ENCODE results near the gene SLC38A8. TPM values are rescaled to one million over a fixed set of nuclear protein-coding genes. Genes with fewer than 3 reads are reported as not detected.

Gene SLC38A8
- total and polyA plus RNA-seq, 8 donors: 0.14 to 0.49 (median 0.34) TPM; not detected in 4

- no peak for TF ChIP-seq CTCF (IDR thresholded peaks at IDR 0.05)
- peak in 1 of 6 donors; percentile 26 for DNase-seq
- Histone ChIP-seq H3K4me1 (no peaks in the 10 kb centered on the region), H3K27me3 (no peaks in the 10 kb centered on the region), H3K27ac (no peak overlapping the region), H3K9me3 (no peaks in the 10 kb centered on the region), H3K4me3 (no peak overlapping the region), H3K36me3 (no peaks in the 10 kb centered on the region)
- intact Hi-C loops (cut with DNase I): no loop called here
- FAIRE-seq: no peak
- whole genome bisulfite sequencing, 2 donors: 90 to 95% methylated on average over 6 of the region's 6 CpGs
- no peak for ATAC-seq
Observed at GRCh38 chr16:83977056-83977815, 65.4 kb downstream of the SLC38A8 start.

GRCh38 chr16:83975590-83976260 lies 66.9 kb downstream of the SLC38A8 start:
- H3K36me3 ChIP-seq: no peaks in the 10 kb centered on the region
- DNase-seq: peak in 1 of 6 donors; percentile 44
- 81 to 83% methylated on average over 15 of the region's 15 CpGs for WGBS, 2 donors
- H3K27ac ChIP-seq: no peak overlapping the region
- FAIRE-seq: no peak
- no peaks in the 10 kb centered on the region for H3K9me3 ChIP-seq
- no peaks in the 10 kb centered on the region for H3K4me1 ChIP-seq
- intact Hi-C loops (cut with DNase I): no loop called here
- ATAC-seq: no peak
- no peak overlapping the region for H3K4me3 ChIP-seq
- no peaks in the 10 kb centered on the region for H3K27me3 ChIP-seq
- no peak for TF ChIP-seq CTCF (IDR thresholded peaks at IDR 0.05)

GRCh38 chr16:83974475-83974874 lies 68.1 kb downstream of the SLC38A8 start:
- no peak for FAIRE-seq
- intact Hi-C loops (cut with DNase I): no loop called here
- WGBS, 2 donors: 65 to 69% methylated on average over 7 of the region's 7 CpGs

GRCh38 chr16:83973581-83974385 lies 68.8 kb downstream of the SLC38A8 start:
- intact Hi-C loops (cut with DNase I): no loop called here
- FAIRE-seq: no peak
- 80 to 83% methylated on average over 22 of the region's 22 CpGs for WGBS, 2 donors

More at GRCh38 chr16:83974475-83974874, 68.1 kb downstream of the SLC38A8 start:
- DNase-seq (no peak), ATAC-seq (no peak)
- H3K4me1 ChIP-seq: no peaks in the 10 kb centered on the region
- no peak overlapping the region for H3K27ac ChIP-seq
- no peaks in the 10 kb centered on the region for H3K27me3 ChIP-seq
- H3K9me3 ChIP-seq: no peaks in the 10 kb centered on the region
- H3K4me3 ChIP-seq: no peak overlapping the region
- no peak for TF ChIP-seq CTCF (IDR thresholded peaks at IDR 0.05)
- no peaks in the 10 kb centered on the region for H3K36me3 ChIP-seq

More at GRCh38 chr16:83973581-83974385, 68.8 kb downstream of the SLC38A8 start:
- no peaks in the 10 kb centered on the region for H3K27me3 ChIP-seq
- ATAC-seq (no peak), DNase-seq (peak in 1 of 6 donors; percentile 23)
- no peak for TF ChIP-seq CTCF (IDR thresholded peaks at IDR 0.05)
- H3K4me1 ChIP-seq: no peaks in the 10 kb centered on the region
- H3K4me3 ChIP-seq: no peak overlapping the region
- H3K9me3 ChIP-seq: no peaks in the 10 kb centered on the region
- no peaks in the 10 kb centered on the region for H3K36me3 ChIP-seq
- H3K27ac ChIP-seq: no peak overlapping the region
